Measurements from ENCODE around the gene IL13.

Gene IL13

GRCh38 chr5:132668706-132669454 lies 10.9 kb downstream of the IL13 start:
- ChIA-PET POLR2A (interaction anchor here (1.4 kb wide), 1 partner anchor 9 kb away, joined by 3 read pairs; no protein-coding TSS in a partner anchor), CTCF (no interaction called here)
- DNase-seq (ENCODE audit: extremely low spot score), result no peak
- TF ChIP-seq FOXK2 (IDR thresholded peaks at IDR 0.05) (no peak), SP1 (IDR thresholded peaks at IDR 0.05) (no peak), SUZ12 (IDR thresholded peaks at IDR 0.05) (no peak), ELF4 (IDR thresholded peaks at IDR 0.05) (no peak), FOXA1 (IDR thresholded peaks at IDR 0.05) (no peak), HDGF (IDR thresholded peaks at IDR 0.05; ENCODE audit: borderline replicate concordance) (no peak), BHLHE40 (IDR thresholded peaks at IDR 0.05; ENCODE audit: borderline replicate concordance) (no peak), ZNF384 (IDR thresholded peaks at IDR 0.05) (no peak), TARDBP (IDR thresholded peaks at IDR 0.05) (no peak), ARNT (IDR thresholded peaks at IDR 0.05) (no peak), PKNOX1 (IDR thresholded peaks at IDR 0.05) (no peak), NFRKB (IDR thresholded peaks at IDR 0.05) (no peak), CTBP1 (IDR thresholded peaks at IDR 0.05; ENCODE audit: borderline replicate concordance) (no peak), L3MBTL2 (conservative IDR thresholded peaks at IDR 0.05) (no peak), LEF1 (IDR thresholded peaks at IDR 0.05; ENCODE audit: borderline replicate concordance) (no peak), FOXM1 (IDR thresholded peaks at IDR 0.05; ENCODE audit: borderline replicate concordance) (no peak)

GRCh38 chr5:132669455-132669820 lies 11.5 kb downstream of the IL13 start:
- POLR2A ChIA-PET, result interaction anchor here (1.4 kb wide), 1 partner anchor 9 kb away, joined by 3 read pairs; no protein-coding TSS in a partner anchor
- CTCF ChIA-PET, result no interaction called here
- no peak for DNase-seq (ENCODE audit: extremely low spot score)
- TF ChIP-seq FOXA1 (IDR thresholded peaks at IDR 0.05), result no peak
- no peak for TF ChIP-seq ELF4 (IDR thresholded peaks at IDR 0.05)
- no peak for TF ChIP-seq ZNF384 (IDR thresholded peaks at IDR 0.05)
- TF ChIP-seq L3MBTL2 (conservative IDR thresholded peaks at IDR 0.05), result no peak
- no peak for TF ChIP-seq ARNT (IDR thresholded peaks at IDR 0.05)
- no peak for TF ChIP-seq LEF1 (IDR thresholded peaks at IDR 0.05; ENCODE audit: borderline replicate concordance)
- no peak for TF ChIP-seq CTBP1 (IDR thresholded peaks at IDR 0.05; ENCODE audit: borderline replicate concordance)
- no peak for TF ChIP-seq NFRKB (IDR thresholded peaks at IDR 0.05)
- TF ChIP-seq PKNOX1 (IDR thresholded peaks at IDR 0.05), result no peak

GRCh38 chr5:132669966-132670882 lies 12.3 kb downstream of the IL13 start:
- DNase-seq (ENCODE audit: extremely low spot score), result no peak
- CTCF ChIA-PET, result no interaction called here
- POLR2A ChIA-PET, result interaction anchor here (1.4 kb wide), 1 partner anchor 8 kb away, joined by 3 read pairs; no protein-coding TSS in a partner anchor
- TF ChIP-seq PKNOX1 (IDR thresholded peaks at IDR 0.05) (no peak), ELF4 (IDR thresholded peaks at IDR 0.05) (no peak), FOXA1 (IDR thresholded peaks at IDR 0.05) (no peak), ARNT (IDR thresholded peaks at IDR 0.05) (no peak), NFRKB (IDR thresholded peaks at IDR 0.05) (no peak), SP1 (IDR thresholded peaks at IDR 0.05) (no peak), LEF1 (IDR thresholded peaks at IDR 0.05; ENCODE audit: borderline replicate concordance) (no peak), BHLHE40 (IDR thresholded peaks at IDR 0.05; ENCODE audit: borderline replicate concordance) (no peak)

- no peak for DNase-seq (ENCODE audit: extremely low spot score)
- ChIA-PET POLR2A (no interaction called here), CTCF (no interaction called here)
- TF ChIP-seq ZNF384 (IDR thresholded peaks at IDR 0.05) (no peak), FOXM1 (IDR thresholded peaks at IDR 0.05; ENCODE audit: borderline replicate concordance) (no peak), ARNT (IDR thresholded peaks at IDR 0.05) (no peak), BHLHE40 (IDR thresholded peaks at IDR 0.05; ENCODE audit: borderline replicate concordance) (no peak), NFRKB (IDR thresholded peaks at IDR 0.05) (no peak), FOXA1 (IDR thresholded peaks at IDR 0.05) (no peak), SUZ12 (IDR thresholded peaks at IDR 0.05) (no peak)
Observed at GRCh38 chr5:132671000-132671399, 13.0 kb downstream of the IL13 start.

GRCh38 chr5:132673488-132673887 lies 15.5 kb downstream of the IL13 start:
- TF ChIP-seq CTBP1 (IDR thresholded peaks at IDR 0.05; ENCODE audit: borderline replicate concordance), result no peak
- no peak for TF ChIP-seq NFRKB (IDR thresholded peaks at IDR 0.05)
- TF ChIP-seq TARDBP (IDR thresholded peaks at IDR 0.05), result no peak
- no peak for TF ChIP-seq L3MBTL2 (conservative IDR thresholded peaks at IDR 0.05)
- no peak for TF ChIP-seq FOXK2 (IDR thresholded peaks at IDR 0.05)
- TF ChIP-seq SP1 (IDR thresholded peaks at IDR 0.05), result no peak
- TF ChIP-seq PKNOX1 (IDR thresholded peaks at IDR 0.05), result no peak
- TF ChIP-seq ZNF384 (IDR thresholded peaks at IDR 0.05), result no peak
- TF ChIP-seq FOXA1 (IDR thresholded peaks at IDR 0.05), result no peak
- TF ChIP-seq FOXM1 (IDR thresholded peaks at IDR 0.05; ENCODE audit: borderline replicate concordance), result no peak
- TF ChIP-seq BHLHE40 (IDR thresholded peaks at IDR 0.05; ENCODE audit: borderline replicate concordance), result no peak
- TF ChIP-seq SUZ12 (IDR thresholded peaks at IDR 0.05), result no peak
- TF ChIP-seq LEF1 (IDR thresholded peaks at IDR 0.05; ENCODE audit: borderline replicate concordance), result no peak
- TF ChIP-seq ELF4 (IDR thresholded peaks at IDR 0.05), result no peak
- TF ChIP-seq HDGF (IDR thresholded peaks at IDR 0.05; ENCODE audit: borderline replicate concordance), result no peak
- no peak for TF ChIP-seq ARNT (IDR thresholded peaks at IDR 0.05)
- ChIA-PET CTCF (no interaction called here), POLR2A (no interaction called here)
- no peak for DNase-seq (ENCODE audit: extremely low spot score)
